ENCODE data around the gene MFSD6L.

MFSD6L gene

GRCh38 chr17:8794636-8795035 is 4.5 kb downstream of the MFSD6L start:
- Histone ChIP-seq H3K4me3 (ENCODE audit: insufficient read depth, low read length, poor library complexity, severe bottlenecking) (no peak overlapping the region), H3K4me2 (ENCODE audit: low read depth, low read length, poor library complexity, severe bottlenecking) (no peak overlapping the region), H4K20me1 (ENCODE audit: low read depth, low read length) (no peaks in the 10 kb centered on the region), H3K9me2 (replicated peaks; ENCODE audit: insufficient read depth, low read length) (no peaks in the 10 kb centered on the region), H3K79me2 (ENCODE audit: insufficient read depth, low read length) (no peaks in the 10 kb centered on the region), H3K9ac (ENCODE audit: low read length) (no peak overlapping the region), H3K36me3 (ENCODE audit: low read length) (no peaks in the 10 kb centered on the region), H3K9me3 (ENCODE audit: insufficient read depth, low read length) (no peaks in the 10 kb centered on the region), H2AFZ (ENCODE audit: low read depth, low read length, severe bottlenecking) (no peak overlapping the region), H3K27ac (ENCODE audit: low read depth, low read length) (no peak overlapping the region), H3F3A (ENCODE audit: insufficient read depth) (no peaks in the 10 kb centered on the region), H3K27me3 (ENCODE audit: low read length) (no peaks in the 10 kb centered on the region)
- no peak for TF ChIP-seq CTCF (IDR thresholded peaks at IDR 0.05; ENCODE audit: insufficient read depth, low read length, poor library complexity, severe bottlenecking)
- TF ChIP-seq EZH2phosphoT487 (conservative IDR thresholded peaks at IDR 0.05; ENCODE audit: low read length) = no peak

- H3K4me2 ChIP-seq (ENCODE audit: low read depth, low read length, poor library complexity, severe bottlenecking) = no peak overlapping the region
- no peak overlapping the region for H3K27ac ChIP-seq (ENCODE audit: low read depth, low read length)
- no peak overlapping the region for H3K4me3 ChIP-seq (ENCODE audit: insufficient read depth, low read length, poor library complexity, severe bottlenecking)
- TF ChIP-seq CTCF (IDR thresholded peaks at IDR 0.05; ENCODE audit: insufficient read depth, low read length, poor library complexity, severe bottlenecking) (no peak), EZH2phosphoT487 (conservative IDR thresholded peaks at IDR 0.05; ENCODE audit: low read length) (no peak)
- H4K20me1 ChIP-seq (ENCODE audit: low read depth, low read length) = no peaks in the 10 kb centered on the region
- H3K9ac ChIP-seq (ENCODE audit: low read length) = no peak overlapping the region
- no peaks in the 10 kb centered on the region for H3K27me3 ChIP-seq (ENCODE audit: low read length)
- no peaks in the 10 kb centered on the region for H3K36me3 ChIP-seq (ENCODE audit: low read length)
- no peaks in the 10 kb centered on the region for H3K9me2 ChIP-seq (replicated peaks; ENCODE audit: insufficient read depth, low read length)
- H2AFZ ChIP-seq (ENCODE audit: low read depth, low read length, severe bottlenecking) = no peak overlapping the region
- H3F3A ChIP-seq (ENCODE audit: insufficient read depth) = no peaks in the 10 kb centered on the region
- H3K79me2 ChIP-seq (ENCODE audit: insufficient read depth, low read length) = no peaks in the 10 kb centered on the region
- no peaks in the 10 kb centered on the region for H3K9me3 ChIP-seq (ENCODE audit: insufficient read depth, low read length)
Observed at GRCh38 chr17:8793649-8794048, 5.5 kb downstream of the MFSD6L start.

GRCh38 chr17:8792646-8793045 is 6.5 kb downstream of the MFSD6L start:
- Histone ChIP-seq H3K4me3 (ENCODE audit: insufficient read depth, low read length, poor library complexity, severe bottlenecking) (no peak overlapping the region), H3K9me3 (ENCODE audit: insufficient read depth, low read length) (no peaks in the 10 kb centered on the region), H3K27me3 (ENCODE audit: low read length) (no peaks in the 10 kb centered on the region), H3K9ac (ENCODE audit: low read length) (no peak overlapping the region), H4K20me1 (ENCODE audit: low read depth, low read length) (no peaks in the 10 kb centered on the region), H3K4me2 (ENCODE audit: low read depth, low read length, poor library complexity, severe bottlenecking) (no peak overlapping the region), H3K27ac (ENCODE audit: low read depth, low read length) (no peak overlapping the region), H3K79me2 (ENCODE audit: insufficient read depth, low read length) (no peaks in the 10 kb centered on the region), H3F3A (ENCODE audit: insufficient read depth) (no peaks in the 10 kb centered on the region), H2AFZ (ENCODE audit: low read depth, low read length, severe bottlenecking) (no peak overlapping the region), H3K36me3 (ENCODE audit: low read length) (no peaks in the 10 kb centered on the region), H3K9me2 (replicated peaks; ENCODE audit: insufficient read depth, low read length) (no peaks in the 10 kb centered on the region)
- no peak for TF ChIP-seq CTCF (IDR thresholded peaks at IDR 0.05; ENCODE audit: insufficient read depth, low read length, poor library complexity, severe bottlenecking)

- Histone ChIP-seq H3K79me2 (ENCODE audit: insufficient read depth, low read length) (no peaks in the 10 kb centered on the region), H3K9me2 (replicated peaks; ENCODE audit: insufficient read depth, low read length) (no peaks in the 10 kb centered on the region), H4K20me1 (ENCODE audit: low read depth, low read length) (no peaks in the 10 kb centered on the region), H3K4me2 (ENCODE audit: low read depth, low read length, poor library complexity, severe bottlenecking) (no peak overlapping the region), H3K36me3 (ENCODE audit: low read length) (no peaks in the 10 kb centered on the region), H3K4me3 (ENCODE audit: insufficient read depth, low read length, poor library complexity, severe bottlenecking) (no peak overlapping the region), H3F3A (ENCODE audit: insufficient read depth) (no peaks in the 10 kb centered on the region), H3K27ac (ENCODE audit: low read depth, low read length) (no peak overlapping the region), H2AFZ (ENCODE audit: low read depth, low read length, severe bottlenecking) (no peak overlapping the region), H3K9ac (ENCODE audit: low read length) (no peak overlapping the region), H3K9me3 (ENCODE audit: insufficient read depth, low read length) (no peaks in the 10 kb centered on the region), H3K27me3 (ENCODE audit: low read length) (no peaks in the 10 kb centered on the region)
- TF ChIP-seq EZH2phosphoT487 (conservative IDR thresholded peaks at IDR 0.05; ENCODE audit: low read length) (no peak), CTCF (IDR thresholded peaks at IDR 0.05; ENCODE audit: insufficient read depth, low read length, poor library complexity, severe bottlenecking) (no peak)
Observed at GRCh38 chr17:8791910-8792270, 7.3 kb downstream of the MFSD6L start.

Data from SU-DHL-6 (cell line).